SK-N-SH (cell line): Measurements from ENCODE around the gene SMLR1. TPM values are rescaled to one million over a fixed set of nuclear protein-coding genes. Genes with fewer than 3 reads are reported as not detected.

Experiments used
- CTCF ChIA-PET: fragments of 300-600, 350-600 bp; formaldehyde crosslinking; extraction: SDS; loops from one replicate; lab custom pipeline; 2021; lab: Yijun Ruan, JAX
- POLR2A ChIA-PET: fragments of 350-600 bp; sonication (Branson Sonifier 250); formaldehyde crosslinking; extraction: SDS; loops from one replicate; lab custom pipeline; 2020; ENCODE audit warnings: antibody characterized with exemption, inconsistent platforms; lab: Yijun Ruan, JAX
- DNase-seq: peaks from one replicate; pipeline ENCODE4 v3.0.0; 2012
- H2AFZ ChIP-seq: fragments of 200-600 bp; sonication (generic); 2 replicates; pipeline ENCODE4 v1.8.1; 2016; ENCODE audit warnings: antibody characterized with exemption, mild to moderate bottlenecking, low read depth
- H3F3A ChIP-seq: fragments of 200-600 bp; sonication (generic); replicated peaks from 2 replicates; pipeline ENCODE3; 2016; ENCODE audit warnings: antibody characterized with exemption, mild to moderate bottlenecking; ENCODE audit not compliant: insufficient read depth
- H3K27ac ChIP-seq, 2 experiments: fragments of 200-500 bp in 1 of 2; fragments of 200-600 bp in 1 of 2; sonication (Bioruptor generic) in 1 of 2; sonication (generic), shearing (Covaris generic) in 1 of 2; 2 replicates each; pipeline versions ENCODE4 v1.5.1 to v1.6.1; 2014 to 2016; ENCODE audit warnings: low read depth in 2 of 2, inconsistent platforms in 1 of 2, low read length in 1 of 2, mild to moderate bottlenecking in 1 of 2, mixed read lengths in 1 of 2
- H3K27me3 ChIP-seq: fragments of 200-600 bp; sonication (generic), shearing (Covaris generic); 2 replicates; pipeline ENCODE4 v1.6.1; 2016; ENCODE audit warnings: mixed run types; ENCODE audit not compliant: insufficient read depth
- H3K36me3 ChIP-seq, 2 experiments: fragments of 200-500 bp in 1 of 2; fragments of 200-600 bp in 1 of 2; sonication (Bioruptor generic) in 1 of 2; sonication (generic) in 1 of 2; replicated peaks in 1 of 2; 2 replicates each; pipeline versions ENCODE3 to v1.5.1; 2014 to 2016; ENCODE audit warnings: low read length in 1 of 2, mild to moderate bottlenecking in 1 of 2; ENCODE audit not compliant: insufficient read depth in 2 of 2, control insufficient read depth in 1 of 2
- H3K4me1 ChIP-seq, 2 experiments: fragments of 200-500 bp in 1 of 2; fragments of 200-600 bp in 1 of 2; sonication (Bioruptor generic) in 1 of 2; sonication (generic), shearing (Covaris generic) in 1 of 2; 2 replicates each; pipeline versions ENCODE4 v1.5.1 to v1.6.1; 2014 to 2016; ENCODE audit warnings: low read depth in 1 of 2, low read length in 1 of 2, mixed run types in 1 of 2; ENCODE audit not compliant: insufficient read depth in 2 of 2, control insufficient read depth in 1 of 2
- H3K4me2 ChIP-seq: fragments of 200-600 bp; sonication (generic), shearing (Covaris generic); 2 replicates; pipeline ENCODE4 v1.6.1; 2017; ENCODE audit warnings: mixed run types
- H3K4me3 ChIP-seq, 2 experiments: fragments of 200-500 bp in 1 of 2; fragments of 200-600 bp in 1 of 2; sonication (Bioruptor generic) in 1 of 2; sonication (generic), shearing (Covaris generic) in 1 of 2; 2 replicates each; pipeline versions ENCODE4 v1.5.1 to v1.8.1; 2014 to 2016; ENCODE audit warnings: low read depth in 2 of 2, inconsistent platforms in 1 of 2, low read length in 1 of 2, mild to moderate bottlenecking in 1 of 2, mixed read lengths in 1 of 2, moderate library complexity in 1 of 2
- H3K79me2 ChIP-seq: fragments of 200-600 bp; sonication (generic); 2 replicates; pipeline ENCODE4 v1.8.1; 2017; ENCODE audit warnings: mild to moderate bottlenecking; ENCODE audit not compliant: insufficient read depth
- H3K9ac ChIP-seq: fragments of 200-600 bp; sonication (generic); 2 replicates; pipeline ENCODE4 v1.6.1; 2017; ENCODE audit warnings: mixed run types
- H3K9me2 ChIP-seq: fragments of 200-600 bp; sonication (generic); 2 replicates; pipeline ENCODE4 v1.6.1; 2017; ENCODE audit warnings: mixed run types
- H3K9me3 ChIP-seq: fragments of 200-600 bp; sonication (generic); 2 replicates; pipeline ENCODE4 v1.6.1; 2017; ENCODE audit warnings: mixed run types, mild to moderate bottlenecking, moderate library complexity
- H4K20me1 ChIP-seq: fragments of 200-600 bp; sonication (generic); 2 replicates; pipeline ENCODE4 v1.6.1; 2017; ENCODE audit warnings: mild to moderate bottlenecking, mixed run types; ENCODE audit not compliant: insufficient read depth
- CHD2 ChIP-seq: fragments of 150-350 bp; IDR thresholded peaks from 2 replicates; pipeline ENCODE4 v1.6.1; 2018; ENCODE audit warnings: low read length; ENCODE audit not compliant: partially characterized antibody
- FOXJ3 ChIP-seq: sonication (generic); formaldehyde crosslinking; IDR thresholded peaks from 2 replicates; pipeline ENCODE4 v1.5.1; 2020; ENCODE audit warnings: mild to moderate bottlenecking, missing genetic modification reagents
- FOXM1 ChIP-seq: IDR thresholded peaks from 2 replicates; pipeline ENCODE4 v1.4.0; 2012; ENCODE audit warnings: low read depth, mild to moderate bottlenecking
- IRF3 ChIP-seq: fragments of 150-350 bp; IDR thresholded peaks from 2 replicates; pipeline ENCODE4 v1.6.1; 2016; ENCODE audit warnings: mild to moderate bottlenecking, low read depth, low read length
- JUND ChIP-seq: IDR thresholded peaks from 2 replicates; pipeline ENCODE4 v1.4.0; 2012
- MAX ChIP-seq: IDR thresholded peaks from 2 replicates; pipeline ENCODE4 v1.4.0; 2012; ENCODE audit warnings: low read depth
- PBX3 ChIP-seq: IDR thresholded peaks from 2 replicates; pipeline ENCODE4; 2012
- POLR2AphosphoS5 ChIP-seq: IDR thresholded peaks from 2 replicates; pipeline ENCODE4 v1.6.1; 2012; ENCODE audit warnings: low read depth, low read length
- RAD21 ChIP-seq: IDR thresholded peaks from 2 replicates; pipeline ENCODE4 v1.6.1; 2012; ENCODE audit warnings: mild to moderate bottlenecking, low read length
- RCOR1 ChIP-seq: fragments of 150-350 bp; IDR thresholded peaks from 2 replicates; pipeline ENCODE4 v1.6.1; 2017; ENCODE audit warnings: antibody characterized with exemption, low read length
- REST ChIP-seq: IDR thresholded peaks from 2 replicates; pipeline ENCODE4 v1.6.1; 2012; ENCODE audit warnings: mild to moderate bottlenecking, low read depth, low read length, moderate library complexity
- RFX5 ChIP-seq: IDR thresholded peaks from 2 replicates; pipeline ENCODE4 v1.6.1; 2012; ENCODE audit warnings: mild to moderate bottlenecking, improper control_type of control experiment, low read length
- RXRA ChIP-seq: IDR thresholded peaks from 2 replicates; pipeline ENCODE4 v1.4.0; 2012; ENCODE audit warnings: low read depth, mild to moderate bottlenecking, borderline replicate concordance
- SMC3 ChIP-seq: IDR thresholded peaks from 2 replicates; pipeline ENCODE4 v1.6.1; 2012; ENCODE audit warnings: low read depth, low read length, improper control_type of control experiment
- TAF1 ChIP-seq: IDR thresholded peaks from 2 replicates; pipeline ENCODE4 v1.6.1; 2012; ENCODE audit warnings: low read depth, mild to moderate bottlenecking, low read length, moderate library complexity, borderline replicate concordance
- TCF12 ChIP-seq: IDR thresholded peaks from 2 replicates; pipeline ENCODE4 v1.4.0; 2012
- USF2 ChIP-seq: fragments of 150-350 bp; IDR thresholded peaks from 2 replicates; pipeline ENCODE4 v1.6.1; 2017; ENCODE audit warnings: antibody characterized with exemption, low read length, low read depth, borderline replicate concordance
- WGBS: methylation state at CpG from one replicate; pipeline ENCODE4 v1.1.6; 2017; ENCODE audit warnings: low lambda C conversion rate; 5-methylcytosine and 5-hydroxymethylcytosine counted together
- polyA plus RNA-seq, 3 experiments: library from polyadenylated mRNA; depleted of rRNA; stranded (reverse); fragments of >200 nt; gene quantifications; 2 replicates each; pipeline ENCODE4 v1.2.3, GENCODE V29; 2012

Gene SMLR1
- polyA plus RNA-seq, 1 of the 3 experiments (the other 2 are of a cell fraction): 0.03 TPM

- 35% methylated on average over 4 of the region's 4 CpGs for WGBS
- POLR2A ChIA-PET: no interaction called here
- no peak overlapping the region for H3K27ac ChIP-seq
- no peaks in the 10 kb centered on the region for H3F3A ChIP-seq
- H3K9me2 ChIP-seq: no peaks in the 10 kb centered on the region
- DNase-seq: no peak
- H3K79me2 ChIP-seq: no peaks in the 10 kb centered on the region
- TF ChIP-seq TCF12: no peak
- no peak for TF ChIP-seq CHD2
- TF ChIP-seq POLR2AphosphoS5: no peak
- no peak for TF ChIP-seq RFX5
- no peak for TF ChIP-seq RXRA
- TF ChIP-seq FOXJ3 (CRISPR knock-in tag): no peak
- TF ChIP-seq TAF1: no peak
- TF ChIP-seq RCOR1: no peak
- no peak for TF ChIP-seq JUND
- TF ChIP-seq FOXM1: no peak
- no peak for TF ChIP-seq SMC3
- no peak for TF ChIP-seq PBX3
- no peak for TF ChIP-seq REST
- TF ChIP-seq RAD21: no peak
- TF ChIP-seq IRF3: no peak
- no peak for TF ChIP-seq USF2
- no peak for TF ChIP-seq MAX
- no peaks in the 10 kb centered on the region for H4K20me1 ChIP-seq
- no peaks in the 10 kb centered on the region for H3K36me3 ChIP-seq
- CTCF ChIA-PET: interaction anchor here (1.7 kb wide), 1 partner anchor 8 kb away, joined by 11 read pairs; no protein-coding TSS in a partner anchor
- H3K9me3 ChIP-seq: no peaks in the 10 kb centered on the region
- H3K27me3 ChIP-seq: no peaks in the 10 kb centered on the region
- H3K4me3 ChIP-seq: no peak overlapping the region
- H3K9ac ChIP-seq: no peak overlapping the region
- H3K4me2 ChIP-seq: no peak overlapping the region
- no peaks in the 10 kb centered on the region for H3K4me1 ChIP-seq
- no peak overlapping the region for H2AFZ ChIP-seq
Measured at GRCh38 chr6:130863415-130864230, 36.4 kb downstream of the SMLR1 start.
